OCI-LY1 (cell line): Measurements from ENCODE around the gene LDLRAD2.

Experiments used
- H2AFZ ChIP-seq: fragments of 200-600 bp; sonication (generic), shearing (Covaris generic); 2 replicates; pipeline ENCODE4 v1.6.0; 2014; ENCODE audit warnings: antibody characterized with exemption, mild to moderate bottlenecking, low read length
- H3F3A ChIP-seq: fragments of 200-600 bp; sonication (generic), shearing (Covaris generic); 2 replicates; pipeline ENCODE4 v1.6.0; 2014; ENCODE audit warnings: mild to moderate bottlenecking, antibody characterized with exemption, low read length, moderate library complexity; ENCODE audit not compliant: insufficient read depth
- H3K27ac ChIP-seq: fragments of 200-600 bp; sonication (generic); 2 replicates; pipeline ENCODE4 v1.5.1; 2014; ENCODE audit warnings: low read length, mixed run types, mild to moderate bottlenecking, low read depth; ENCODE audit not compliant: poor library complexity, severe bottlenecking
- H3K27me3 ChIP-seq: fragments of 200-600 bp; sonication (generic); 2 replicates; pipeline ENCODE4 v1.6.0; 2014; ENCODE audit warnings: antibody characterized with exemption, mild to moderate bottlenecking, low read length, moderate library complexity; ENCODE audit not compliant: insufficient read depth
- H3K36me3 ChIP-seq: fragments of 200-600 bp; sonication (generic); 2 replicates; pipeline ENCODE4 v1.6.1; 2014; ENCODE audit warnings: mild to moderate bottlenecking, antibody characterized with exemption, low read length, moderate library complexity, mixed read lengths; ENCODE audit not compliant: insufficient read depth
- H3K4me1 ChIP-seq: fragments of 200-600 bp; sonication (generic); 2 replicates; pipeline ENCODE4 v1.5.1; 2014; ENCODE audit warnings: mild to moderate bottlenecking, low read length, moderate library complexity; ENCODE audit not compliant: insufficient read depth, severe bottlenecking
- H3K4me2 ChIP-seq: fragments of 200-600 bp; sonication (generic), shearing (Covaris generic); 2 replicates; pipeline ENCODE4 v1.6.1; 2014; ENCODE audit warnings: low read length
- H3K4me3 ChIP-seq: fragments of 200-600 bp; sonication (generic); 2 replicates; pipeline ENCODE4 v1.5.1; 2014; ENCODE audit warnings: low read length, low read depth, mild to moderate bottlenecking, mixed read lengths; ENCODE audit not compliant: poor library complexity, severe bottlenecking
- H3K79me2 ChIP-seq: fragments of 200-600 bp; shearing (Covaris generic); 2 replicates; pipeline ENCODE4 v1.6.1; 2016; ENCODE audit warnings: mixed run types, low read length, mixed read lengths; ENCODE audit not compliant: insufficient read depth
- H3K9ac ChIP-seq: fragments of 200-600 bp; sonication (generic), shearing (Covaris generic); 2 replicates; pipeline ENCODE4 v1.6.1; 2014; ENCODE audit warnings: mild to moderate bottlenecking, low read length, mixed read lengths
- H3K9me2 ChIP-seq: fragments of 200-600 bp; sonication (generic), shearing (Covaris generic); 2 replicates; pipeline ENCODE4 v1.6.1; 2014; ENCODE audit warnings: low read depth, mild to moderate bottlenecking, low read length, mixed read lengths
- H3K9me3 ChIP-seq: fragments of 200-600 bp; shearing (Covaris generic); 2 replicates; pipeline ENCODE4 v1.6.1; 2014; ENCODE audit warnings: low read length, mixed read lengths
- H4K20me1 ChIP-seq: fragments of 200-600 bp; sonication (generic), shearing (Covaris generic); 2 replicates; pipeline ENCODE4 v1.6.0; 2016; ENCODE audit warnings: mild to moderate bottlenecking, low read length; ENCODE audit not compliant: insufficient read depth
- EZH2 ChIP-seq: fragments of 200-600 bp; sonication (generic), shearing (Covaris generic); IDR thresholded peaks from 2 replicates; pipeline ENCODE4 v1.8.0; 2017; ENCODE audit warnings: borderline replicate concordance, mixed run types, mild to moderate bottlenecking, antibody characterized with exemption, low read length, moderate library complexity, mixed read lengths
- TF ChIP-seq, protein P1 (sequence below): fragments of 200-600 bp; sonication (generic), shearing (Covaris generic); IDR thresholded peaks from 2 replicates; pipeline ENCODE4 v1.5.1; 2017; ENCODE audit warnings: mild to moderate bottlenecking, antibody characterized with exemption, low read length, moderate library complexity, mixed read lengths

The LDLRAD2 gene

DNA sequence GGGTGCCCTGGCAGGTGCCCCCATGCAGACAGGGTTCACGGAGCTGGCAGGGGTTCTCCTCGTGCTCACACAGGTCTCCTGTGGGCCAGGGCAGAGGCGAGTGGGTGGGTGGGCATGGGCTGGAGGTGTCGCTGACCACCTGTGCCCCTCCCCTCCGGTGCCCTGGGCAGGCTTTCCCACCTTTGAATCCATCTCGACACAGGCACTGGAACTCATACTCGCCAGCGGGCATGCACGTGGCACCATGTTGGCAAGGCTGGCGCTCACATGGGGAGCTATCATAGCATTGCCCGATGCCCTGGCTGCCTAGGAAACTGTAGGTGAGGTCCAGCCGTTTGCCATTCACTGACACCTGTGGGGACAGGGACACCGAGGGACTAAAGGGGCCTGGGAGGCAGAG, 16.0 kb downstream of the LDLRAD2 start:
- Histone ChIP-seq H3K4me3 (no peak overlapping the region), H3K4me1 (no peaks in the 10 kb centered on the region), H3K9me3 (no peaks in the 10 kb centered on the region), H4K20me1 (no peaks in the 10 kb centered on the region), H3K27me3 (peaks cover 4% of the 10 kb centered on the region; the same call in 1 of the 2 replicates), H3K9ac (no peak overlapping the region), H2AFZ (no peak overlapping the region), H3F3A (no peaks in the 10 kb centered on the region), H3K27ac (no peak overlapping the region), H3K4me2 (no peak overlapping the region), H3K9me2 (no peaks in the 10 kb centered on the region), H3K79me2 (no peaks in the 10 kb centered on the region), H3K36me3 (no peaks in the 10 kb centered on the region)
- TF ChIP-seq, protein P1, sequence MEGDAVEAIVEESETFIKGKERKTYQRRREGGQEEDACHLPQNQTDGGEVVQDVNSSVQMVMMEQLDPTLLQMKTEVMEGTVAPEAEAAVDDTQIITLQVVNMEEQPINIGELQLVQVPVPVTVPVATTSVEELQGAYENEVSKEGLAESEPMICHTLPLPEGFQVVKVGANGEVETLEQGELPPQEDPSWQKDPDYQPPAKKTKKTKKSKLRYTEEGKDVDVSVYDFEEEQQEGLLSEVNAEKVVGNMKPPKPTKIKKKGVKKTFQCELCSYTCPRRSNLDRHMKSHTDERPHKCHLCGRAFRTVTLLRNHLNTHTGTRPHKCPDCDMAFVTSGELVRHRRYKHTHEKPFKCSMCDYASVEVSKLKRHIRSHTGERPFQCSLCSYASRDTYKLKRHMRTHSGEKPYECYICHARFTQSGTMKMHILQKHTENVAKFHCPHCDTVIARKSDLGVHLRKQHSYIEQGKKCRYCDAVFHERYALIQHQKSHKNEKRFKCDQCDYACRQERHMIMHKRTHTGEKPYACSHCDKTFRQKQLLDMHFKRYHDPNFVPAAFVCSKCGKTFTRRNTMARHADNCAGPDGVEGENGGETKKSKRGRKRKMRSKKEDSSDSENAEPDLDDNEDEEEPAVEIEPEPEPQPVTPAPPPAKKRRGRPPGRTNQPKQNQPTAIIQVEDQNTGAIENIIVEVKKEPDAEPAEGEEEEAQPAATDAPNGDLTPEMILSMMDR, result no peak
- no peak for TF ChIP-seq EZH2

DNA sequence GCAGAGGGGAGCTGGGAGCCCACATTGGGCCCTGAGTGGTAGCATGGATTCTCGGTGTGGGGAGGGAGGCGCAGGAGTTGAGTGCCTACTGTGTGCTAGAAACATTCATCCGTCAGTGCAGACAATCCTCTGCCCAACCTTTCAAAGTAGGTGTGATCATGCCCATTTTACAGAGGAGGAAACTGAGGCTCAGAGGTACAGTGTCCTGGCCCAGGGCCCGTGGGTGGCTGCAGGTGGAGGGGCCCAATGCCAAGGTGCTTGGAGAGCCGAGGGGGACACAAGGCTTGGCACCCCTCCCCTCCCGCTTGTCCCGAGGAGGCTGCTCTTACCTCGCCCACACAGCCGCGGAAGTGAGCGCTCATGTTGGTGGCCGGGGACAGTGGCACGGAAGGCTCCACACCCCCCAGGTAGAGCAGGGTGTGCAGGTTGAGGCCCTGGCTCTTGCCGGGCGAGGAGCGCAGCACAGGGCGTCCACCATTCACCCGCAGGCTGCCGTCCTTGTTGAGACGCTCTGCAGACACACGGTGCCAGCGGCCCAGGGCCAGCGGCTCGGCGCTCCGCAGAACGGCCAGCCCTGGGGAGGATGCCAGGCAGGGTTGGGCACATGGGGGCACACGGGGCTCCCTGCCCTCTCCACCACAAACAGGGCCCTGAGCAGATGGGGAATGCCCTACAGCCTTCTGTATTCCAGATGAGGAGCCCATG, 16.6 kb downstream of the LDLRAD2 start:
- Histone ChIP-seq H3K79me2 (no peaks in the 10 kb centered on the region), H3K4me1 (no peaks in the 10 kb centered on the region), H3K36me3 (peaks cover 4% of the 10 kb centered on the region; the same call in 1 of the 2 replicates), H3F3A (no peaks in the 10 kb centered on the region), H3K4me3 (no peak overlapping the region), H4K20me1 (no peaks in the 10 kb centered on the region), H3K27ac (no peak overlapping the region), H3K4me2 (no peak overlapping the region), H2AFZ (no peak overlapping the region), H3K9me2 (no peaks in the 10 kb centered on the region), H3K9ac (no peak overlapping the region), H3K27me3 (peaks cover 4% of the 10 kb centered on the region; the same call in 1 of the 2 replicates), H3K9me3 (no peaks in the 10 kb centered on the region)
- TF ChIP-seq EZH2, result no peak
- TF ChIP-seq, protein P1, result no peak

DNA sequence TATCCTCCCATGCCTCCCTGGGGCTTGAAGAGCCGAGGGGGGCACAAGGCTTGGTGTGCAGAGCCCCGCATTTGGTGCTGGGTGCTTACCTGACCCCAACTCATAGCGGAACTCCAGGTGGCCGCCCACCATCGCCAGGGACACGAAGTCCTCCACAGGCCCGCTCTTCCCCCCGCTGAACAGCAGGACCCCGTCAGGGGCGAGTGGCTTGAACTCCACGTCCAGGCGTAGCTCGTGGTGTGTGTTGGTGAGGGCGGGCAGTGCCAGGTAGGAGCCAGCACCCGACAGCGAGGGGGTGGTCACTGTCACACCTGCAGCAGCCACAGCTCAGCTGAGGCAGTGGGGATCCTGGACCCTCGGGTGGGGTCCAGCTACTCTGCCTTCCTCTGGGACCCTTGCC, 17.2 kb downstream of the LDLRAD2 start:
- no peaks in the 10 kb centered on the region for H3K79me2 ChIP-seq
- H2AFZ ChIP-seq, result no peak overlapping the region
- H3K9ac ChIP-seq, result no peak overlapping the region
- no peak overlapping the region for H3K4me2 ChIP-seq
- no peaks in the 10 kb centered on the region for H3K4me1 ChIP-seq
- H3K36me3 ChIP-seq, result peaks cover 6% of the 10 kb centered on the region; the same call in 1 of the 2 replicates
- no peak overlapping the region for H3K4me3 ChIP-seq
- no peaks in the 10 kb centered on the region for H3K9me3 ChIP-seq
- H3K27ac ChIP-seq, result no peak overlapping the region
- H3F3A ChIP-seq, result no peaks in the 10 kb centered on the region
- TF ChIP-seq EZH2, result no peak
- TF ChIP-seq, protein P1, result no peak
- peaks cover 4% of the 10 kb centered on the region; the same call in 1 of the 2 replicates for H3K27me3 ChIP-seq
- no peaks in the 10 kb centered on the region for H3K9me2 ChIP-seq
- no peaks in the 10 kb centered on the region for H4K20me1 ChIP-seq
